Fibroblast of villous mesenchyme (primary cell): ENCODE measurements around the gene NUDT22. TPM values are rescaled to one million over a fixed set of nuclear protein-coding genes. Genes with fewer than 3 reads are reported as not detected.

Experiments used
- DNase-seq: peaks from one replicate; pipeline ENCODE4 v3.0.0-alpha.2; 2010; ENCODE audit warnings: low read depth
- H3K4me3 ChIP-seq: 2 replicates; pipeline ENCODE4 v1.5.1; 2011; ENCODE audit warnings: low read depth, mild to moderate bottlenecking, low read length
- CTCF ChIP-seq: IDR thresholded peaks from 2 replicates; pipeline ENCODE4 v1.5.1; 2012; ENCODE audit warnings: low read depth, mild to moderate bottlenecking, low read length; ENCODE audit not compliant: insufficient read depth
- total RNA-seq: library from RNA; depleted of rRNA; stranded (reverse); fragments of >200 nt; gene quantifications from 2 replicates; pipeline ENCODE4 v1.2.3, GENCODE V29; 2012

Gene NUDT22
- total RNA-seq = 43.6 and 80.5 TPM in 2 replicates

GRCh38 chr11:64225608-64226506, at the start of gene NUDT22, which contains the start of gene TRPT1:
Gene NUDT22 (plus strand): TSS chr11:64226274. CDS start chr11:64226653, 379 bp downstream.
Gene TRPT1 (minus strand): TSS chr11:64226186. CDS start chr11:64225860, 326 bp downstream.
- TF ChIP-seq CTCF = peak; percentile 9
- DNase-seq = peak; percentile 80
- H3K4me3 ChIP-seq = peak within 1 kb of the TSS; percentile 90

GRCh38 chr11:64176751-64177150, 49.3 kb upstream of the NUDT22 start:
- no peak for TF ChIP-seq CTCF
- no peak overlapping the region for H3K4me3 ChIP-seq
- no peak for DNase-seq

GRCh38 chr11:64178203-64178602, 47.9 kb upstream of the NUDT22 start:
- TF ChIP-seq CTCF = no peak
- DNase-seq = no peak
- no peak overlapping the region for H3K4me3 ChIP-seq

- no peak for TF ChIP-seq CTCF
- DNase-seq = no peak
- H3K4me3 ChIP-seq = no peak overlapping the region
Measured at GRCh38 chr11:64178951-64179639, 47.0 kb upstream of the NUDT22 start.

GRCh38 chr11:64180891-64181290, 45.2 kb upstream of the NUDT22 start:
- peak; percentile 51 for DNase-seq
- no peak for TF ChIP-seq CTCF
- H3K4me3 ChIP-seq = no peak overlapping the region

GRCh38 chr11:64181506-64182411, 44.3 kb upstream of the NUDT22 start:
- peak; percentile 93 for DNase-seq
- TF ChIP-seq CTCF = no peak
- peak overlapping the region; percentile 19 for H3K4me3 ChIP-seq
